ENCODE results near the gene PLS1. TPM values are rescaled to one million over a fixed set of nuclear protein-coding genes. Genes with fewer than 3 reads are reported as not detected.
A peak's percentile ranks its signal among the peaks of the same experiment; 100 is the strongest.

Gene PLS1
- polyA plus RNA-seq, 2 of the 4 experiments (the other 2 are of a cell fraction): 18.5 to 78.1 TPM

DNA sequence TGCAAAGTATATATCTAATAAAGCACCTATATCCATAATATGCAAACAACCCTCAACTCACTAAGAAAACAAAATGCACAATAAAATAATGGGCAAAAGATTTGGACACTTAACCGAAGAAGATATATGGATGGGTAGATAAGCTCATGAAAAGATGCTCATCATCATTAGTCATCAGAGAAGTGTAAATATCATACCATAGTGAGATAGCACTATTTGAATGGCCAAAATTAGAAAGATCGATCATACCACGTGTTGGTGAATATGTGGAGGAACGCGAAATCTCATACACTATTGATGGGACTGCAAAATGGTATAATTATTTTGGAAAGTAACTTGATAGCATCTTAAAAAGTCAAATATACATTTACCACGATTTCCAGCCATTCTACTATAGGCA lies 40.5 kb downstream of the PLS1 start:
- peak; percentile 54 for FAIRE-seq
- CTCF ChIA-PET: interaction anchor here (0.5 to 2.1 kb wide), 3 partner anchors 10 to 358 kb away, joined by 3 to 6 read pairs (median 3); no protein-coding TSS in a partner anchor
- H3K9me3 ChIP-seq: no peaks in the 10 kb centered on the region

DNA sequence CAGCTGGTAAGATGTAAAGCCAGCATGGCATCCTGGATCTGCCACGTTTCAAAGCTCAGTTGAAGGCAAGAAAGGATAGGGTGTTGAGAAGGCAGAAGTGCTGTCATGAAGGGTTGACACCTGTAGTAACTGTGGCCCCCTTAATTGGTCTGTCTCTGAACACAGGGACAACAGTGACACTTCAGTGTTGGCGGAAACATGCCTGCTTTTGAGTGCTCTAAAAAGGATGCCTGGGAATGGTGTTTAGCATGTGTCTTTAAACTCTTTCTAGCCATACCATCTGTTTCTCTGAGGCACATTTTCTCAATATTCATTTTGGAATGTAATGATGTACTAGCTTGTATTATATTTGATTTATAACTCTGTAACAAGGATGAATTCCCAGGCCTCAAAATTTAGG lies 42.1 kb downstream of the PLS1 start:
- no peak for TF ChIP-seq ZC3H11A (IDR thresholded peaks at IDR 0.05)
- TF ChIP-seq CEBPB (IDR thresholded peaks at IDR 0.05): no peak
- no peak for TF ChIP-seq HOXA7 (CRISPR knock-in tag; IDR thresholded peaks at IDR 0.05)
- no peak for TF ChIP-seq TFCP2L1 (CRISPR knock-in tag; IDR thresholded peaks at IDR 0.05)
- no peak for TF ChIP-seq HEYL (CRISPR knock-in tag; IDR thresholded peaks at IDR 0.05)
- TF ChIP-seq FOXS1 (CRISPR knock-in tag; IDR thresholded peaks at IDR 0.05): no peak
- no peak for TF ChIP-seq HDAC2 (IDR thresholded peaks at IDR 0.05)
- no peak for TF ChIP-seq FOSB (CRISPR knock-in tag; IDR thresholded peaks at IDR 0.05)
- TF ChIP-seq MYC (IDR thresholded peaks at IDR 0.05; ENCODE audit: borderline replicate concordance, low read length): no peak
- no peak for TF ChIP-seq MAFK (IDR thresholded peaks at IDR 0.05; ENCODE audit: partially characterized antibody)
- no peak for TF ChIP-seq CBX2 (IDR thresholded peaks at IDR 0.05; ENCODE audit: borderline replicate concordance, low read depth)
- TF ChIP-seq, protein P1, sequence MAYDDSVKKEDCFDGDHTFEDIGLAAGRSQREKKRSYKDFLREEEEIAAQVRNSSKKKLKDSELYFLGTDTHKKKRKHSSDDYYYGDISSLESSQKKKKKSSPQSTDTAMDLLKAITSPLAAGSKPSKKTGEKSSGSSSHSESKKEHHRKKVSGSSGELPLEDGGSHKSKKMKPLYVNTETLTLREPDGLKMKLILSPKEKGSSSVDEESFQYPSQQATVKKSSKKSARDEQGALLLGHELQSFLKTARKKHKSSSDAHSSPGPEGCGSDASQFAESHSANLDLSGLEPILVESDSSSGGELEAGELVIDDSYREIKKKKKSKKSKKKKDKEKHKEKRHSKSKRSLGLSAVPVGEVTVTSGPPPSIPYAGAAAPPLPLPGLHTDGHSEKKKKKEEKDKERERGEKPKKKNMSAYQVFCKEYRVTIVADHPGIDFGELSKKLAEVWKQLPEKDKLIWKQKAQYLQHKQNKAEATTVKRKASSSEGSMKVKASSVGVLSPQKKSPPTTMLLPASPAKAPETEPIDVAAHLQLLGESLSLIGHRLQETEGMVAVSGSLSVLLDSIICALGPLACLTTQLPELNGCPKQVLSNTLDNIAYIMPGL (CRISPR knock-in tag; IDR thresholded peaks at IDR 0.05; ENCODE audit: borderline replicate concordance): no peak
- no peak for TF ChIP-seq MAZ (IDR thresholded peaks at IDR 0.05; ENCODE audit: borderline replicate concordance, low read depth, low read length)
- TF ChIP-seq, protein P2, sequence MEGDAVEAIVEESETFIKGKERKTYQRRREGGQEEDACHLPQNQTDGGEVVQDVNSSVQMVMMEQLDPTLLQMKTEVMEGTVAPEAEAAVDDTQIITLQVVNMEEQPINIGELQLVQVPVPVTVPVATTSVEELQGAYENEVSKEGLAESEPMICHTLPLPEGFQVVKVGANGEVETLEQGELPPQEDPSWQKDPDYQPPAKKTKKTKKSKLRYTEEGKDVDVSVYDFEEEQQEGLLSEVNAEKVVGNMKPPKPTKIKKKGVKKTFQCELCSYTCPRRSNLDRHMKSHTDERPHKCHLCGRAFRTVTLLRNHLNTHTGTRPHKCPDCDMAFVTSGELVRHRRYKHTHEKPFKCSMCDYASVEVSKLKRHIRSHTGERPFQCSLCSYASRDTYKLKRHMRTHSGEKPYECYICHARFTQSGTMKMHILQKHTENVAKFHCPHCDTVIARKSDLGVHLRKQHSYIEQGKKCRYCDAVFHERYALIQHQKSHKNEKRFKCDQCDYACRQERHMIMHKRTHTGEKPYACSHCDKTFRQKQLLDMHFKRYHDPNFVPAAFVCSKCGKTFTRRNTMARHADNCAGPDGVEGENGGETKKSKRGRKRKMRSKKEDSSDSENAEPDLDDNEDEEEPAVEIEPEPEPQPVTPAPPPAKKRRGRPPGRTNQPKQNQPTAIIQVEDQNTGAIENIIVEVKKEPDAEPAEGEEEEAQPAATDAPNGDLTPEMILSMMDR (IDR thresholded peaks at IDR 0.05): no peak
- TF ChIP-seq HOXB5 (CRISPR knock-in tag; IDR thresholded peaks at IDR 0.05): no peak
- no peak for TF ChIP-seq PHF8 (IDR thresholded peaks at IDR 0.05; ENCODE audit: borderline replicate concordance, low read depth)
- no peak for TF ChIP-seq SMC3 (IDR thresholded peaks at IDR 0.05)
- CTCF ChIA-PET: interaction anchor here (1.6 kb wide), 1 partner anchor 14 kb away, joined by 4 read pairs; no protein-coding TSS in a partner anchor
- no peak overlapping the region for H3K27ac ChIP-seq
- no peak for FAIRE-seq
- peaks cover 12% of the 10 kb centered on the region for H3K4me1 ChIP-seq
- H3K9me3 ChIP-seq: no peaks in the 10 kb centered on the region
- DNase-seq (ENCODE audit: low read depth in 1 of 2, low spot score in 1 of 2): no peak
- no peak overlapping the region for H3K4me3 ChIP-seq
- WGBS (ENCODE audit: missing lambda C conversion rate): 81% methylated on average over 2 of the region's 2 CpGs
- POLR2A ChIA-PET: interaction anchor here (1.2 kb wide), 1 partner anchor 26 kb away, joined by 3 read pairs; no protein-coding TSS in a partner anchor
- H3K4me2 ChIP-seq: no peak overlapping the region
- no peak for ATAC-seq

More for the DNA sequence above, 40.5 kb downstream of the PLS1 start:
- H3K4me3 ChIP-seq: no peak overlapping the region
- TF ChIP-seq RNF2 (IDR thresholded peaks at IDR 0.05; ENCODE audit: borderline replicate concordance, low read depth): no peak
- no peak for TF ChIP-seq FOSL2 (IDR thresholded peaks at IDR 0.05)
- TF ChIP-seq FOSL2 (CRISPR knock-in tag; IDR thresholded peaks at IDR 0.05): peak; percentile 45
- H3K27ac ChIP-seq: no peak overlapping the region
- POLR2A ChIA-PET: no interaction called here
- ATAC-seq: no peak
- WGBS (ENCODE audit: missing lambda C conversion rate): 46% methylated on average over 6 of the region's 6 CpGs
- peaks cover 12% of the 10 kb centered on the region for H3K4me1 ChIP-seq
- DNase-seq (ENCODE audit: low read depth in 1 of 2, low spot score in 1 of 2): no peak
- H3K4me2 ChIP-seq: peak overlapping the region; percentile 6; the same call in 1 of the 3 replicates

DNA sequence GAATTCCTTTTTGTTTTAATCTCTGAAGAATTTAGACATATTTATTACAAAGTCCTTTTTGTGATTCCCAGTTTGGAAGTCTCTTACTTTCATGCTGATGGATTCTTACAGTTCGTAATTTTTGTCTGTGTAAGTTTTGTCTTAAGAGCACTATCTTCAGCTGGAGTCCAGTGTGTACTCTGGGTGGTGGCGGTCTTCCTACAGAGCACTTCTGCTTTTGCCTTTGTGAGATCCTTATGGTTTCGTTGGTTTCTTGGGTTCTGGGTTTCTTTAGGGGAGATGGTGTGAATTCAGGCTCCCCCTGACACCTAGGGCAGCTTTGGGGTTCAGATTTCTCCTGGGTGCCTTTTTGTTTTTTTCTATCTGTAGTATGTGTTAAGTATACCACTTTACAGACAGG lies 45.3 kb downstream of the PLS1 start:
- ChIA-PET POLR2A (no interaction called here), CTCF (interaction anchor here (0.7 kb wide), 1 partner anchor 10 kb away, joined by 3 read pairs; no protein-coding TSS in a partner anchor)
- Histone ChIP-seq H3K4me3 (no peak overlapping the region), H3K4me2 (no peak overlapping the region), H3K27ac (no peak overlapping the region), H3K9me3 (no peaks in the 10 kb centered on the region), H3K4me1 (peaks cover 20% of the 10 kb centered on the region)
- DNase-seq (ENCODE audit: low read depth in 1 of 2, low spot score in 1 of 2): no peak
- no peak for TF ChIP-seq FOSL2 (IDR thresholded peaks at IDR 0.05)
- no peak for TF ChIP-seq FOSL2 (CRISPR knock-in tag; IDR thresholded peaks at IDR 0.05)
- TF ChIP-seq RAD21 (conservative IDR thresholded peaks at IDR 0.05 in 1 of 2, IDR thresholded peaks at IDR 0.05 in 1 of 2): no peak
- no peak for TF ChIP-seq ZC3H11A (IDR thresholded peaks at IDR 0.05)
- TF ChIP-seq ESRRA (IDR thresholded peaks at IDR 0.05; ENCODE audit: borderline replicate concordance, low read length): no peak
- no peak for TF ChIP-seq KDM1A (IDR thresholded peaks at IDR 0.05; ENCODE audit: low read depth)
- no peak for TF ChIP-seq ZNF302 (CRISPR knock-in tag; IDR thresholded peaks at IDR 0.05)
- no peak for TF ChIP-seq CBX2 (IDR thresholded peaks at IDR 0.05; ENCODE audit: borderline replicate concordance, low read depth)
- TF ChIP-seq, protein P3, sequence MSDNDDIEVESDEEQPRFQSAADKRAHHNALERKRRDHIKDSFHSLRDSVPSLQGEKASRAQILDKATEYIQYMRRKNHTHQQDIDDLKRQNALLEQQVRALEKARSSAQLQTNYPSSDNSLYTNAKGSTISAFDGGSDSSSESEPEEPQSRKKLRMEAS (IDR thresholded peaks at IDR 0.05): no peak
- TF ChIP-seq HOXB13 (CRISPR knock-in tag; IDR thresholded peaks at IDR 0.05; ENCODE audit: low read depth): no peak
- TF ChIP-seq PHF8 (IDR thresholded peaks at IDR 0.05; ENCODE audit: borderline replicate concordance, low read depth): no peak
- TF ChIP-seq, protein P4, sequence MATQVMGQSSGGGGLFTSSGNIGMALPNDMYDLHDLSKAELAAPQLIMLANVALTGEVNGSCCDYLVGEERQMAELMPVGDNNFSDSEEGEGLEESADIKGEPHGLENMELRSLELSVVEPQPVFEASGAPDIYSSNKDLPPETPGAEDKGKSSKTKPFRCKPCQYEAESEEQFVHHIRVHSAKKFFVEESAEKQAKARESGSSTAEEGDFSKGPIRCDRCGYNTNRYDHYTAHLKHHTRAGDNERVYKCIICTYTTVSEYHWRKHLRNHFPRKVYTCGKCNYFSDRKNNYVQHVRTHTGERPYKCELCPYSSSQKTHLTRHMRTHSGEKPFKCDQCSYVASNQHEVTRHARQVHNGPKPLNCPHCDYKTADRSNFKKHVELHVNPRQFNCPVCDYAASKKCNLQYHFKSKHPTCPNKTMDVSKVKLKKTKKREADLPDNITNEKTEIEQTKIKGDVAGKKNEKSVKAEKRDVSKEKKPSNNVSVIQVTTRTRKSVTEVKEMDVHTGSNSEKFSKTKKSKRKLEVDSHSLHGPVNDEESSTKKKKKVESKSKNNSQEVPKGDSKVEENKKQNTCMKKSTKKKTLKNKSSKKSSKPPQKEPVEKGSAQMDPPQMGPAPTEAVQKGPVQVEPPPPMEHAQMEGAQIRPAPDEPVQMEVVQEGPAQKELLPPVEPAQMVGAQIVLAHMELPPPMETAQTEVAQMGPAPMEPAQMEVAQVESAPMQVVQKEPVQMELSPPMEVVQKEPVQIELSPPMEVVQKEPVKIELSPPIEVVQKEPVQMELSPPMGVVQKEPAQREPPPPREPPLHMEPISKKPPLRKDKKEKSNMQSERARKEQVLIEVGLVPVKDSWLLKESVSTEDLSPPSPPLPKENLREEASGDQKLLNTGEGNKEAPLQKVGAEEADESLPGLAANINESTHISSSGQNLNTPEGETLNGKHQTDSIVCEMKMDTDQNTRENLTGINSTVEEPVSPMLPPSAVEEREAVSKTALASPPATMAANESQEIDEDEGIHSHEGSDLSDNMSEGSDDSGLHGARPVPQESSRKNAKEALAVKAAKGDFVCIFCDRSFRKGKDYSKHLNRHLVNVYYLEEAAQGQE (IDR thresholded peaks at IDR 0.05): no peak
- no peak for TF ChIP-seq MYC (IDR thresholded peaks at IDR 0.05; ENCODE audit: borderline replicate concordance, low read length)
- FAIRE-seq: no peak
- WGBS (ENCODE audit: missing lambda C conversion rate): 80% methylated on average over 3 of the region's 3 CpGs
- no peak for ATAC-seq
